Measurements from ENCODE around the gene GTPBP3.
"Not testable (repeated sequence)": the region's sequence is repeated elsewhere in the genome, so short reads cannot be mapped to it uniquely, and the experiment has no call there.

The GTPBP3 gene

DNA sequence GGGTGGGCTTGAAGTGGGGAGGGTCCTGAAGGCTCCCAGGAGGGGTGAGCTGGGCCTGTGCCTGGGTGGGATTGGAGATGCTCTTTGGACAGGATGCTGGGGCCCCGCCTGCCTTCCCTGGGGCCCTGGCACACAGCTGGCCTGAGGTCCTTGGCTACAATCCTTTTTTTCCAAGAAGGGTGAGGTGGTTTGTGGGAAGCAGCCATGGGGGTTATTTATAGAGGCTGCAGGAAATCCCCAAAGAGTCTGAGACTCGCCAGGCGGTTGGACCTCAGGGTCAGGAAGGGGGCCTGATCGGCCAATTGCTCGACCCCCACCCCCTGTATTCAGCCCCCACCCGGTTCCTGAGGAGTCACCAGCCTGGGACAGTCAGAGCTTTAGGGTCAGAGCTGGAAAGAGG, 10.0 kb downstream of the GTPBP3 start:
- no peak for DNase-seq

DNA sequence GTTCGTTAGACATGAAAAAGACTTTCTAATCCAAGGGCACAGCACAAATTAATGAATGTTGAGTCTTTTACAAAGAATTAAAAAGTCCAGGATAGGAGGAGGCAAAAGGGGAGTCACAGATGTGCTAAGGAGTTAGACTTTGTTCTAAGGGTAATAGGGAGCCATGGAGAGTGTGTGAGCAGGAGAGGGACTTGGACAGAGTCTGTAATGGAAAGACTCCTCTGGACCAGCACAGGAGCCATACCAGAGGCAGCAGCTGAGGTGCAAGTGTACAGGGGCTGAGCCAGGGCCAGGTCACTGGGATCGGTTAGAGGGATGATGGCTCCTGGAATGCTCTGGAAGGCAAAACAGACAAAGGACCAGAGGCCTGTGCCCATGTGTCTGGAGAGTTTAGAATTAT, 10.5 kb downstream of the GTPBP3 start:
- DNase-seq, result no peak

GRCh38 chr19:17348700-17349099, 11.3 kb downstream of the GTPBP3 start:
- DNase-seq, result no peak

DNA sequence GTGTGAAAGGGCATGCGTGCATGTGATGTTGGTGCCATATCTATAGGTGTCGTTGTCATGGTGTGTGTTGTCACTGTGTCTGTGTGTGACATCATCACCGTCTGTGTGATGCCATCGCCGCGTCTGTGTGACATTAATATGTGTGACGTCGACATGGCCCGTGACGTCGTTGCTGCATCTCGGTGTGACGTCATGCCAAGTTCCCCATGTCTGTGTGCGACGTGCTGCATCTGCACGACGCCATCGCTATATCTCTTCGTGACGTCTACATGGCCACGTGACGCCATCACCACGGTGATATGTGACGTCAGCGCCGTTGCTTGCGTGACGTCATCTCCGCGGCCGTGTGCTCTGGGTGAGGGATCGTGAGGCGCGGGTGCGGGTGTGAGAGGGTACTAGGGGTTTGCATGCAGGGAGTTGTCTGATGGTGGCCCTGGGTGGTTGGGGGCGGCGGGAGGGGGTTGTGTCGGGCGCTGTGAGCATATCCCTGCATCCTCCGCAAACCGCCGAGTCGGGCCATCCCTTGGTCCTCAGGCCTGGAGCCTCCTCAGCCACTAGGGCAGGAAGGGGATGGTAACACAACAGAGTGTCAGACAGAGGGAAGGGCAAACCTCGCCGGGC, 14.6 kb downstream of the GTPBP3 start:
- no peak for DNase-seq

DNA sequence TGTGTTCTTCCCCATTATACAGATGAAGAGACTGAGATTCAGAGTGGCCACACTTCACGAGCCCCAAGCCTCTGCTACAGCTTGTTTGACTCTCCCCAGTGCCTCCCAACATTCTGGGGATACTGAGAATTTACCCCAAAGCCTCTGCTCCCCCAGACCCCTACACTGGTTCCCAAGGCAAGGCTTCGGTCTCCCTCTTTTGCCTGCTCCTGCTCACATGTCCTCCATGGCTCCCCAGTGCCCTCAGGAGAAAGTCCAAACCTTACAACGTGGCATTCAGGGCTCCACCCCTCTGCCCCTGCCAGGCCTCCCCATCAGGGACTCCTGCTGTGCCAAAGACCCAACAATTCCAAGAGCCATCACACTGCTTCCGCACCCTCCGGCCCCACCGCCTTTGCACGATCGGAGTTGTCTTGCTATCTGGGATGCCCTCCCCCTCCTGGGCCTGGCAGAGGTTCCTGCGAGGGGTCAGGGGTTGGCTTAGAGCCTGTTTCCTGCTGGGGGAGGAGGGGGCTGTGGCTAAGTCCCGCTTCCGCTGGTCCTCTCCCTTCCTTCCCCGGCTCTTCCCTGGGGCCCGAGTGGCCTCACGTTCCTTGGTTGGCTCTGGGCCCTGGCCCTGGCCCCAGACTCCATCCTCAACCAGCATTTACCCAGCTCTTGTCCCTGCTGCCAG, 15.4 kb downstream of the GTPBP3 start:
- DNase-seq, result no peak

- DNase-seq, result no peak
Measured at GRCh38 chr19:17353386-17353785, 16.0 kb downstream of the GTPBP3 start.

DNA sequence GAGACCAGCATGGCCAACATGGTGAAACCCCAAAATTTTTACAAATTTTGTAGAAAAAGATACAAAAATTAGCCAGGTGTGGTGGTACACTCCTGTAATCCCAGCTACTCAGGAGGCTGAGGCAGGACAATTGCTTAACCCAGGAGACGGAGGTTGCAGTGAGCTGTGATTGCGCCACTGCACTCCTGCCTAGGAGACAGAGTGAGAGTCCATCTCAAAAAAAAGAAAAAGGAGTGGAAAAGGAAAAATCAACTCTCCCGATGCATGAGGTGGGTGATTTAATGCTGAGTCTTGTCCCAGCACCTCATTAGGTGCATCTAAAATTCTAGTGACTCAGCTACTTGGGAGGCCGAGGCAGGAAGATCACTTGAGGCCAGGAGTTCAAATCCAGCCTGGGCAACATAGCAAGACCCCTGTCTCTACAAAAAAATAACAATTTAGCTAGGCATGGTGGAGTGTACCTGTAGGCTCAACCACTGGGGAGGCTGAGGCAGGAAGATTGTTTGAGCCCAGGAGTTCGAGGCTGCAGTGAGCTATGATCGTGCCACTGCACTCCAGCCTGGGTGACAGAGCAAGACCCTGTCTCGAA, 19.8 kb downstream of the GTPBP3 start:
- no peak for DNase-seq

- no peak for DNase-seq
Measured at GRCh38 chr19:17357724-17358123, 20.4 kb downstream of the GTPBP3 start.

DNA sequence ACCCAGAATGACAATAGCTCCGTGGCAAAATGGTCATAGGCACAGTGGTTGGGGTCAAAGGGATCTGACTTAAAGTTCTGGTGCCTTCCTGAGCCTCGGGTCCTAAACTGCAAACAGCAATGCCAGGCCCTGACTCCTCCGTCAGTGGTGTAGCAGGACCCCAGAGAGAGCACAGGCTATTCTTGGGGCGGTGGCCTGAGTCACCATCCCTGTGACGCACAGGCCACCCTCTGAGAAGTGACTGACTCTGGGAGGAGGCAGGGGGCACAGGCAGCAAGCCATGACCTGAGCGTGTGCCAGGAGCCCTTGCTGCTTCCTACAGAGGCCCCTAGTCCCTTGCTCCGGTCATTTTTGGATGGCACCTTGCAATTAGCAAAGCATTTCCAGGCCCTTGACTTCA, 21.0 kb downstream of the GTPBP3 start:
- no peak for DNase-seq

DNA sequence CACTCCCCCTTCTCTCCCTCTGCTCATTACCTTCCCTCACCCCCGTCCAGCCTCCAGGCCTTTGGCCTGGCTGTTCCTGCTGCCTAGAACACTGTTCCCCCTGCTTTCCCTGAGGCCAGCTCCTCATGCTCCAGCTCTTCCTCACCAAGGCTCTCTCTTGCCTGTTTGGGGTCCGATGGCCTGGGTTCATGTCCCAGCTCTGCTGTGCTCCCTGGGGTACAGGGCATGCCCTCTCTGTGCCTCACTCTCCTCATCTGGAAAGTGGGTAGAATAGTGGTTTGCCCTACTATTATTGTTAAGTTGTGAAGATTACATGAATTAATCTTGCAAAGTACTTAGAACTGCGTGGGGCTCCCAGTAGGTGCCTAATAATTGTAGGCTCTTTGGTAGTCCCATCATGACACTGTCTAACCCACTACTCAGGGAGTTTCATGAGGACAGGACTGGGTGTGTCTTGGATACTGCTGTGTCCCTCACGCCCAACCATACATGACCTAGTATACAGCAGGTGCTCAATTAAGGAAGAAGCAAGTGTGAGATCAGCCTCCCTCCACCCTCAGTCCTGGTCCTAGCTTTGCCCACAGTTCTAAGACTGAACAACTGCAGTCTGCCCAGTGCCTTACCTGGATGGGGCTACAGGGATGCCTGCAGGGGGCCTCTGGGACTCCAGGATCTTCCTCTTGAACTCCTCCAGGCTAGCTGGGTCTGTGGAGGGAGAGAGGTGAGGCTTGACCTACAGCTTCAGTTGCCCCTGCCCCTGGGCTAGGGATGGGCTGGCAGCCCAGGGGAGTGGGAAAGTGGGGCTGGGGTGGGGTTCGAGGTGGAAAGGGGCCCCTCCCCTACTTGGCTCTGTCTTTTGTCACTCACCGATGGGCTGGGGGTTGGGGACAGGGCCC, 22.8 kb downstream of the GTPBP3 start:
- DNase-seq, result no peak

GRCh38 chr19:17363852-17364605, 26.7 kb downstream of the GTPBP3 start:
- DNase-seq, result not testable (repeated sequence)

GRCh38 chr19:17365361-17365760, 28.0 kb downstream of the GTPBP3 start:
- no peak for DNase-seq

DNA sequence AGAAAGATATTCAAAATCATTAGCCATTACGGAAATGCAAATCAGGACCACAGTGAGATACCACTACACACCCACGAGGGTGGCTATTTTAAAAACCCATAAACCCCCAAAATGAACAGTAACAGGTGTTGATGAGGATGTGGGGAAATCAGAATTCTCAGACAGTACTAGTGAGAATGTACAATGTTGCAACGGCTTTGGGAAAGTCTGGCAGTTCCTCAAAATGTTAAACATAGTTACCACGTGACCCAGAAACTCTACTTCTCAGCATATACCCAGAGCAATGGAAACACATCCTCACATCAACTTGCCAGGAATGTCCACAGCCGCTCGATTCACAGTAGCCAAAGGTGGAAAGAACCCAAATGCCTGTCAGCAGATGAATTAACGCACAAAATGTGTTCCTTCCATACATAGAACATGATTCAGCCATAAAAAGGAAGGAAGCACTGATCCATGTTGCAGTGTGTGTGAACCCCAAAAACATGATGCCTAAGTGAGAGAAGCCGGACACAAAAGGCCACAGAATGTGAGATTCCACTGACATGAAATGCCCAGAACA, 32.8 kb downstream of the GTPBP3 start:
- no peak for DNase-seq

DNA sequence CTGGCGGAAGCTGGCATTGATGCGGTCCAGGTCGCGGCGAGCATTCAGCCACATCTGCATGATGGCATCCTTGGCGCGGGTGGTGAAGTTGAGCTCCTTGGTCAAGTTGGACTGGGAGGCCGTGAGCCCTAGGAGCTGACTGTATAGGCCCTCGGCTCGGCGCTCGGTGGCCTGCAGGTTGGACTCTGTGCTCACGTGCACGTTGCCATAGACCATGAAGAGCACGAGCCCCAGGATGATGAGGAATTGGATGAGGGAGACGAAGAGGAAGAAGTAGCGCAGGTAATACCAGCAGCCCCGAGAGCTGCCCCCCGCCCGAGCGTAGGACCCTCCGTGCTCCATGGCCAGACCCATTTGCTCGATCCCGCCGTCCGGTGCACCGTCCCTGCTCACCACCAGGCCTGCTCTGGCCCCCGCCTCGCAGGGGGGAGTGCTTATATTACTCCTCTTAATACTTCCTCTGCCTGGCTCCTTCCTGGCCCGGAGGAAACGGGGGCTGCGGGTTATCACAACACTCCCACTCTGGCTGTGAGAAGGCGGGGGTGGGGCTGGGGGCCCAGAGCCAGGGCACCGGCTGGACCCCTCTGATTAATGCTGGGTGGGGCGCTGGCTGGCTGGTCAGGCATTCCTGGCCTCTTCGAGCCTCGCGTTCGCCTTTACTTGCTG, 39.7 kb downstream of the GTPBP3 start, which contains the start of gene PLVAP:
PLVAP (minus strand) TSS at position 408 of the 666 bp plus-strand sequence; CDS start at position 354, 54 bp downstream.
- DNase-seq, result no peak

GRCh38 chr19:17378271-17378670, 40.9 kb downstream of the GTPBP3 start:
- no peak for DNase-seq

GRCh38 chr19:17379221-17379631, 41.9 kb downstream of the GTPBP3 start:
- DNase-seq, result no peak

DNA sequence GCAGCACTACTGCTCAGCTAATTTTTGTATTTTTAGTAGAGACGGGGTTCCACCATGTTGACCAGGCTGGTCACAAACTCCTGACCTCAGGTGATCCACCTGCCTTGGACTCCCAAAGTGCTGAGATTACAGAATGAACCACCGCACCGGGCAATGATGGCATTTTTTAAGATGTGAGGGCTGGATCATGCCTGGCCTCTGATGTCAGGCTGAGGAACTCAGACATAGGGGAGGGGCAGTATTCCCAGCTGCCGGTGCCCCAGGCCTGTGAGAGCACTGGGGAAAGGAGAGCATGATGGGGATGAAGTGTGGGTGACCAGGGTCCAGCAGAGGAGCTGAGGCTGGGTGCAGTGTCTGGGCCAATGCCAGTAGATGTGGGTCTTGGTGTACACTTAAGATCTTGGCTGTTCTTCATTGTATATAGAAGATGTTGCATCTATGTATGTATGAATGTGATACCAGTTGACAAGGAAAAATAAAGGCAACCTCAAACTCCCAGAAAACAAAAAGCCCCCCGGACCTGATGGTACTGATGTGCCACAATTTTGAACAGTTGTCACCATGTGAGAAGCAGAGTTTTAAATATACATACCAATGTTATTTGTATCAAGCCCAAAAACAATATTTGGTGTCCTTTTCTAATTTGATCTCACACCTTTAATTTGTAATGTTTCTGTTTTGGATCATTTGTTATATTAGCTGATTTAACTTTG, 43.2 kb downstream of the GTPBP3 start:
- no peak for DNase-seq

DNA sequence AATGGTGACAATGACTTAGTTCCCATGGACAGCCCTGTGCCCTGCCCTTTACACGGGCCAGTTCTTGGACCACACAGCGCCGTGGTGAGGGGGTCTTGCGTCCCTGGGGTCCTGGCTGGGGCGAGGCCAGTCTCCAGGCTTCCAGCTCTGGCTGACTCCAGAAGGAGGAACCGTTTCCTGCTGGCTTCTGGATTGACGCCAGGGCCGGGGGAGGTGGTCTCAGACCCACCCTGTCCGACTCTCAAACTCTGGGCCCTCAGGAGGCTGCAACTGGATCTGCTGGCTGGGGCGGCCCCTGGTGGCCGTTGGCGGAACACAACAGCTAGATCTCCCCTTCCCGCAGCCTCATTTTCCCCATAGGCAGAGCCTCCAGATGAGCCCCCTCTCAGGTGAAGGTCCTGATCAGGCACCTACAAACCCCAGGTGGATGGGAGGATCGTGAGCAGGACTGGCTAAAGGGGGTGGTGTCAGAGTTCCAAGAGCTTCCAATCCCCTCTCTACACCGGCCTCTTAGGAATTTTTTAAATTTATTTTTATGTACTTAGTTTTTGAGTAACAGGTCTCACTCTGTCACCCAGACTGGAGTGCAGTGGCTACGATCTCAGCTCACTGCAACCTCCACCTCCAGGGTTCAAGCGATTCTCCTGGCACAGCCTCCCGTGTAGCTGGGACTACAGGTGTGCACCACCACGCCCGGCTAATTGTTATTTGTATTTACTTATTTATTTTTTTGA, 48.7 kb downstream of the GTPBP3 start:
- peak in 3 of 4 experiments; percentile 39 to 60 (median 43) for DNase-seq

DNA sequence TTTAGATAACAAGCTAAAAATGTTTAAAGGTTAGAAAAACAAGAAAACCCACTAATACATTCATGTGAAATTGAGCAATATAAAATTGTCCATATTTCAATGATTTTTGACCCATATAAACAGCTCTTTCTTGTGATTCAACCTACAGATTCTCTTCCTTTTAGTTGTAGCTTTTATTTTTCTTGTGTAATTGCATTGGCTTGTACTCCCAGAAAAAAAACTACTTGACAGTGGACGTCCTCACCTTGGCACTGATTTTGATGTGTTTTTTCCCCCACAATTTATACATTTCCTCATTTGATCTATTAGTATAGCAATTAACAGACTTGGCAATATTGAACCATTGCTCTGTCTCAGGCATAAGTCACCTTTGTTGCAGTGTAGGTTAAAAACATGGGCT, 51.9 kb downstream of the GTPBP3 start:
- no peak for DNase-seq

Data from activated naive CD4-positive, alpha-beta T cell (primary cell).